ENCODE measurements around the gene SLC25A22.

SLC25A22 gene

GRCh38 chr11:760236-760635, 37.8 kb downstream of the SLC25A22 start:
- DNase-seq (ENCODE audit: low read depth in 1 of 2, low spot score in 1 of 2) = no peak

- DNase-seq (ENCODE audit: low read depth in 1 of 2, low spot score in 1 of 2) = no peak
Observed at GRCh38 chr11:749731-750130, 48.4 kb downstream of the SLC25A22 start.

GRCh38 chr11:748007-748359, 50.1 kb downstream of the SLC25A22 start:
- no peak for DNase-seq (ENCODE audit: low read depth in 1 of 2, low spot score in 1 of 2)

GRCh38 chr11:747158-748006, 50.7 kb downstream of the SLC25A22 start, which contains the start of gene TALDO1:
TSS of gene TALDO1 (plus strand) at chr11:747464. CDS start at chr11:747482, 18 bp downstream.
- peak; percentile 67 to 79 for DNase-seq (ENCODE audit: low read depth in 1 of 2, low spot score in 1 of 2)

GRCh38 chr11:746289-747157, 51.6 kb downstream of the SLC25A22 start:
- no peak for DNase-seq (ENCODE audit: low read depth in 1 of 2, low spot score in 1 of 2)

GRCh38 chr11:745428-745827, 52.7 kb downstream of the SLC25A22 start:
- DNase-seq (ENCODE audit: low read depth in 1 of 2, low spot score in 1 of 2) = no peak

- DNase-seq (ENCODE audit: low read depth in 1 of 2, low spot score in 1 of 2) = no peak
Observed at GRCh38 chr11:742571-743201, 55.4 kb downstream of the SLC25A22 start.

GRCh38 chr11:742156-742546, 55.9 kb downstream of the SLC25A22 start:
- no peak for DNase-seq (ENCODE audit: low read depth in 1 of 2, low spot score in 1 of 2)

Measured in activated CD4-positive, alpha-beta T cell treated with anti-CD3 and anti-CD28 coated beads, Interleukin-2, amount 50 U/mL, for 24 hours (primary cell).